Fibroblast of peridontal ligament (primary cell): ENCODE results near the gene PNRC1.
"Not testable (repeated sequence)": the region's sequence is repeated elsewhere in the genome, so short reads cannot be mapped to it uniquely, and the experiment has no call there.

Source experiments
- DNase-seq: peaks from one replicate; pipeline ENCODE4 v3.0.0-alpha.2; 2010; ENCODE audit errors: extremely low read depth

Gene PNRC1

DNA sequence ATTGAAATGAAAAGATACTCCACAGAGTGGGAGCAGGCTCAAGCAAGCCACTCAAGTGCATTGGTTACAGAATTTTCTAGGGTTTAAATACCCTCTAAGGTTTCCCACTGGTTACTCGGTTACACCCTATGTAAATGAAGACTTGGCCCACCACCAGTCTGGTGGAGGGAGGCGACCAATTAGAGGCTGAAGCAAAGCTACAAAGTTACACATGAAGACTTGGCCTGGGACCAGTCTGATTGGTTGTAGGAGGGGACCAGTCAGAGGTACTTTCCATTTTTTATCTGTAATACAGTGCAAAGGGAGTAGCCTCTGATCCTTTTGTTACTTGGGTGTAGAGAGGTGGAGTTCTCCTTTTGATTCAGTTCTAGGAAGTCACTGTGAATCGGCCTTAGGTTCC is 29.7 kb downstream of the PNRC1 start:
- no peak for DNase-seq

DNA sequence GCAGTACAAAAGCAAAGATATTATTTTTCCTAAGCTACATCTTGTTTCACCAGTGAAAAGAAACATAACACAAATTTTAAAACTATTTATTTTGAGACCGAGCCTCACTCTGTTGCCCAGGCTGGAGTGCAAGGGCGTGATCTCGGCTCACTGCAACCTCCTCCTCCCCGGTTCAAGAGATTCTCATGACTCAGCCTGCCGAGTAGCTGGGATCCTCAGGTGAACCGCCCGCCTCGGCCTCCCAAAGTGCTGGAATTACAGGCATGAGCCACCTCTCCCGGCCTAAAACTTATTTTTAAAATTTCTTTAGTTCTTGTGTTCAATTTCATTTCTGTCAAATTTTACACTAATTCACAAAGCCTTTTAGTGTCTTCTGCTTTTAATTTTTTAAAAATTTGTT is 31.4 kb downstream of the PNRC1 start:
- no peak for DNase-seq

DNA sequence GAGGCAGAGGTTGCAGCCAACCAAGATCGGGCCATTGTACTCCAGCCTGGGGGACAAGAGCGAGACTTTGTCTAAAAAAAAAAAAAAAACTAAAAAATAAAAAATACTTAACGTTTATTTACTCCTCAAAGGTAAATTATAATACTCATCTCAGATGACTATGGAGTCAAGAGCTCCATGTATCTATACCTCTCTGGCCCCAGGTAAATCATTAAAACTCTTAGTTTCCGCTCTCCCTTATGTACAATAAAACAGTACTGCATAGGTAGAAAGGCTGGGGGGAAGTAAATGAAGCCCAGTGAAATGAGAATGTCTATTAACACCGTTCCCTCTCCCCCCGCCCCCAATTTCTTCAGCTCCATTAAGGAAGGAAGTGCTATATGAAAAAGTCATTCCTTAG is 36.2 kb downstream of the PNRC1 start:
- DNase-seq: no peak

DNA sequence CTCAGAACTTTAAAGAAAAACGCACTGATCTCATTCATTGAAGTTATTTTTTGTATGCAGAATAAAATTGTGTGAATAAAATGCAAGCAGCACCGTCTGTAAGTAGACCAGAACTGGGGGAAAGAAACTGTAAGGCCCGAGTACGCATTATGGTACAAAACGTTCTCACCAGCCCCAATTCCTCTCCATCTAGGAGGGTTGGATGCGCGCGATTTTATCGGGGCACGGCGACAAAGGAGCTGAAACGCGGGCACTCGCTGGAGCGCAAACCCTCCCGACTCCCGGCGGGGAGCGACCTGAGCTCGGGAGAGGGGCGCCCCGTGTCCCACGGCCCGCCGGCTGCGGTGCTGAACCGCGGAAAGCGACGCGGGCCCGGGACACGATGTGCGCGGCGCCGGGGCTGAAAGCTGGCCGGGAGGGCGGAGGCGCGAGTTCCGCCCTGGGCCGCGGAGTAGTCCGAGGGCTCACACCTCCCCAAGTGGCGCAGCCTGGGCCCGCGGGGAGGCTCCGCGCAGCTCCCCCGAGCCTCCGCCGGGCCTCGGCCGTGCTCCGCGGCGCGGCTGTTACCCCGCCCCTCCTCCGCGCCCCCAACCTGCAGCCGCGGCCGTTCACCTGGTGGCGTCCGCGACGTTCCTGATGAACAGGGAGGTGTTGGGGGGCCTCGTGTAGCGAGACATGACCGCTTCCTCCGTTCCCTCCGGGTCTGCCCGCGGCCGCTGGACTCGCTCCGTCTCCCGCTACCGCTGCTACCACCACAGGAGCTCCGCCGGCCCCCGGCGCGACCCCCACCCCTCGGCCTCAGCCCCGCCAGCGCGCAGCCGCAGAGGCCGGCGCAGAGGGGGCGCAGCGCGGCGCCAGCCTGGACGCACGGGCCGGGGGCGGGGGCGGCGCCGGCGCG is 36.9 kb downstream of the PNRC1 start, which contains the start of gene SRSF12:
SRSF12 (minus strand) TSS at position 861 of the 898 bp plus-strand sequence; CDS start at position 677, 184 bp downstream.
- DNase-seq: peak; percentile 11

DNA sequence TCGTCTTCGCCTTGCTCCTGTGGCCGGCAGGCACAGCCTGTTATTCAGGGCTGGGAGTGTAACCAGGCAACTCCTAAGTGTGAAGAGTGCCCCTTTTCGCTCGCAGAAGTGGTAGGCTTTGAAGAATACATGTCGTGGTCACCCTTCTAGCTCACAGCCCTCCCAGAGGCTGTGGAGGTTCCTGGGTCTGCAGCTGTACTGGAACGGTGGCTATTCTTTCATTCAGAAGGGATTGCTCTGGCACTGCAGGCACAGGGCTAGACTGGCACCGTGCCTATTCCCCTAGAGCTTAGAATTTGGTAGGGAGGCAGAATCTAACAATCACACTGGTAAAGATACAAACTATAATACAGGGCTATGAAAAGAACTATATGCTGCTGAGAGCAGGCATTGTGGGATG is 38.4 kb downstream of the PNRC1 start:
- no peak for DNase-seq

DNA sequence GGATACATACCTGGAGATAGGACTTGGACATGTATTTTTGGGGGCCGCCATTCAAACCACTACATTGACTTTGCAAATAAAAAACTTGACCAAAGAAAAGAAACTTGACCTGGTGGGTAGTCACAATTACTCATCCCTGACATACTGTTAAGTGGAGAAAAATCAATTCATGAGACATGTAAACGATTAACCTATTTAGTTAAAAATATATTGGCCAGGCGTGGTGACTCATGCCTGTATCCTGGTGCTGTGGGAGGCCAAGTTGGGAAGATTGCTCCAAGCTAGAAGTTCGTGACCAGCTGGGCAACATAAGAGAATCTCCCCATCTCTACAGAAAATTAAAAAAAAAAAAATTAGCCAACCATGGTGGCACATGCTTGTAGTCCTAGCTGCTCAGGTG is 39.8 kb downstream of the PNRC1 start:
- DNase-seq: no peak

DNA sequence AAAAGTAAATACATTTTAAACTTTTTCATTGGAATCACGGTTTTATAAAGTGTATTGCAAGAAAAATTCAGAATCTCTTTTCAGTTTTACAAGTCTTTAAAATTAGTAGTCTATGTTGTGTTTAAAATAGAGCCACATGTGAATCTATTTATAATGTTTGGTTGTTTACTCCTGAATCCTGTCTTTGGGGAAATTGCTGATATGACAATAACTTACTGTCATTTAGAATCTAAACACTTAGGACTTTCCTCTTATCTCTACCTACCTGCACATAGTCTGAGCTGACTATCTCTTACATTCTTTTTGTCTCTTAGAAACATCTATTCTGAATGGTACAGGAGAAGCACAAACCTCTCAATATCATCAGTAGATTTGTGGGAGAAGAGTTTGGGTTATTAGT is 41.4 kb downstream of the PNRC1 start:
- no peak for DNase-seq

DNA sequence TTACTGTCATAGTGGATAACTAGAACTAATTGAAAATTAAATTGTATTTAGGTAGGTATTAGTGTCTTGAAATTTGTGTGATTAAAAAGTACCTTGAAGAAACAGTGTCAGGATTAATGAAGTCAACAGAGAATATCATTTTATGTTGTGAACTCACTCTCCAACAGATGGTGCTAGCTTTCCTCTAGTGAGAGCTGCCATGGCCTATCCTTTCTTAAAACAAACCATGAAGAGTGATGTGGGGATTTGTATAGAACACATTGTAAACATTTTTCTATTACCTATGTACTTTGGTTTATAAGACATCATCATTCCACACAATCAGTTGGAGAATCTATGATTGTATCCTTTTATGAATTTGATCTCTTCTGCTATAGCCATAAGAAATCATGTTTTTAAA is 42.1 kb downstream of the PNRC1 start:
- DNase-seq: peak; percentile 45

DNA sequence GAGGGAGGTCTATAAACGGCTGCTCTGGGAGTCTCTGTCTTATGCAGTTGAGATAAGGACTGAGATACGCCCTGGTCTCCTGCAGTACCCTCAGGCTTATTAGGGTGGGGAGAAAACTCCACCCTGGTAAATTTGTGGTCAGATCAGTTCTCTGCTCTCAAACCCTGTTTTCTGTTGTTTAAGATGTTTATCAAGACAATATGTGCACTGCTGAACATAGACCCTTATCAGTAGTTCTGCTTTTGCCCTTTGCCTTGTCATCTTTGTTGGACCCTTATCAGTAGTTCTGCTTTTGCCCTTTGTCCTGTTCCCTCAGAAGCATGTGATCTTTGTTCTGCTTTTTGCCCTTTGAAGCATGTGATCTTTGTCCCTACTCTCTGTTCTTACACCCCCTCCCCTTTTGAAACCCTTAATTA is 47.7 kb downstream of the PNRC1 start:
- DNase-seq: not testable (repeated sequence)

DNA sequence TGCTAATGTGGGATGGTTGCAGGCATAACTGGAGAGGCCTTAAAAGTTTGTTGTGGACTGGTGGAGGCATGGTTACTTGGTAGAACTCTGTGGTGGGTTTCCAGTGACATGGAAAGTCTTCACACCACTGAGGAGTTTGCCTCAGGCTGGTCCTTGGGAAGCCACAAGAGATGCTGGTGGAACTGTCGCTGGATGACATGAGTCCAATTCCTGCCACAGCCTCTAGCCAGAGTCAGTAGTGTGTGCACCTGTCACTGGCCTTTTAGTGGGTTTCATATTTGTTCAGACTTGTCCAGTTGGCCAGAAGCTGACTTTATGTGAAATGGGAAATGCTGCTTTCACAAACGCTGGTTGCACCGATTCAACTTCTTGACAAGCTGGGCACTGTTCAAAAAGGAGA is 51.0 kb downstream of the PNRC1 start:
- no peak for DNase-seq

DNA sequence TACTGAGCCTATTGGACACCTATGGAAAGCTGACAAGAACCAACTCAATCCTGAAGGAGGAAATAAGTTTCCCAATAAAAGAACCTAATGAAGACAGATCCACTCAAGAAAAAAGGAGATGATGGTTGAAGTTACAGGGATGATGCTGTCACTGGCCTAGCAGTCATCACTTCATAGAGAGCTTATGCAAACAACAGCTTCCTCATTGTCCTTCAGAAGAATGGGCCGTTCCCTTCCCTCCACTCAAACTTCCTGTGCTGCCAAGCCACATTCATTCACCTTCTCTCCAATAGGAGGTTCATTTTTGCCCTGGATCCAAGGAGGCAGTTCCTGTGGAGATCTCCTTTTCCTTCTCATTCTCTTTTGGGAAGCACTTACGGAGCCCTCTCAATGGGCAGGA is 51.5 kb downstream of the PNRC1 start:
- DNase-seq: no peak

DNA sequence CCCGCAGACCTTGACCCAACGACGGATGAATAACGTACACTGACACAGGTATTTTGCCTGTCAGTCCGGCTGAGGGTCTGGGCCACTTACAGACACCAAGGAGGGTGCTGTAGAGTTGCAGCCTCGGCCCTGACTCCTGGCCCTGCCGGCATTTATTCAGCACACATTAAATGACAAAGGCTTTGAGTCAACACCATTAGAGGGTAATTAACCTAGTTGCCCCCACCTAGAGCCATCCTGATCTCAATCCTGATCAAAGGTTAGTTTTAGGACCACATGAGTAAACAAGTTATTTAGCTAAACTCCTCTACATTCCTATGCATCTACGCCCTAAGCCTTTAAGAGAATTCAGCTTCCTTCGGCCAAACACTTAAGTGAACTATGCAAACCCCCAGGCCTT is 53.4 kb downstream of the PNRC1 start:
- no peak for DNase-seq

DNA sequence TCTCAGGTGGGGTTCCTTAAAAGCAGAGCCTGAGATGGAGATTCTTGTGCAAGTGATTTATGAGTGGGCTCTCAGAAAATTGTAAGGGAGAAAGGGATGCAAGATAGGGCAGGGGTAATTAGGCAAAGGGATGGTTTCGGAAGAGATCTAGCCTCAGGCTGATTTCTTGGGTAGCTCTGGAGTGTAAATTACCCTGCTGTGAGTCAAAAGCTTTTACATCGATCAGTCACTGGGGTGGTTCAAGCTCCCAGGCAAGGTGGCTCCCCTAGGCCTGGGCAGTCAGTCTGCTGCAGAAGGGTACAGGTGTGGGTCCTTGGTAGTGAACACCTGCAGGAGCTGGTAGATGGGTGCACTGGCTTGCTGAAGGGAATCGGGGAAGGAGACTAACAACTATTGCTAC is 54.2 kb downstream of the PNRC1 start:
- DNase-seq: no peak
